Adrenal gland (tissue), 5 donors: Measurements from ENCODE around the gene C8B.

Experiments used
- POLR2A ChIP-seq, 2 donors: fragments of 450-650 bp; IDR thresholded peaks; one replicate each; pipeline ENCODE4 v1.6.1; 2017; ENCODE audit warnings: antibody characterized with exemption in 2 of 2, mild to moderate bottlenecking in 2 of 2, moderate library complexity in 1 of 2
- TF ChIP-seq, protein P1 (sequence below), 6 experiments: fragments of 450-650 bp in 4 of 6; fragments of 200-600 bp in 2 of 6; sonication (generic) in 1 of 6; IDR thresholded peaks; 1 replicate in 5 of 6; 2 replicates in 1 of 6; pipeline versions ENCODE4 v1.5.1 to v1.8.0; 2016 to 2021; ENCODE audit warnings: antibody characterized with exemption in 6 of 6, mild to moderate bottlenecking in 2 of 6, moderate library complexity in 1 of 6
- donor health status: DM: no; HTN: no; CAD: no.

- no peak for TF ChIP-seq POLR2A (IDR thresholded peaks at IDR 0.05)
- TF ChIP-seq, protein P1, sequence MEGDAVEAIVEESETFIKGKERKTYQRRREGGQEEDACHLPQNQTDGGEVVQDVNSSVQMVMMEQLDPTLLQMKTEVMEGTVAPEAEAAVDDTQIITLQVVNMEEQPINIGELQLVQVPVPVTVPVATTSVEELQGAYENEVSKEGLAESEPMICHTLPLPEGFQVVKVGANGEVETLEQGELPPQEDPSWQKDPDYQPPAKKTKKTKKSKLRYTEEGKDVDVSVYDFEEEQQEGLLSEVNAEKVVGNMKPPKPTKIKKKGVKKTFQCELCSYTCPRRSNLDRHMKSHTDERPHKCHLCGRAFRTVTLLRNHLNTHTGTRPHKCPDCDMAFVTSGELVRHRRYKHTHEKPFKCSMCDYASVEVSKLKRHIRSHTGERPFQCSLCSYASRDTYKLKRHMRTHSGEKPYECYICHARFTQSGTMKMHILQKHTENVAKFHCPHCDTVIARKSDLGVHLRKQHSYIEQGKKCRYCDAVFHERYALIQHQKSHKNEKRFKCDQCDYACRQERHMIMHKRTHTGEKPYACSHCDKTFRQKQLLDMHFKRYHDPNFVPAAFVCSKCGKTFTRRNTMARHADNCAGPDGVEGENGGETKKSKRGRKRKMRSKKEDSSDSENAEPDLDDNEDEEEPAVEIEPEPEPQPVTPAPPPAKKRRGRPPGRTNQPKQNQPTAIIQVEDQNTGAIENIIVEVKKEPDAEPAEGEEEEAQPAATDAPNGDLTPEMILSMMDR (IDR thresholded peaks at IDR 0.05), result no peak
These were observed 20.0 kb upstream of the C8B start for GRCh38 chr1:56985857-56986256.
